K562 (cell line): ENCODE results near the gene SERPINH1. TPM values are rescaled to one million over a fixed set of nuclear protein-coding genes. Genes with fewer than 3 reads are reported as not detected.

Source experiments
- ELF4 ChIP-seq: fragments of 450-650 bp; formaldehyde crosslinking; IDR thresholded peaks from 2 replicates; pipeline ENCODE4 v1.4.0; 2022; ENCODE audit warnings: missing genetic modification characterization
- polyA plus RNA-seq, 8 experiments: library from polyadenylated mRNA; depleted of rRNA in 4 of 8; stranded (reverse) in 5 of 8; unstranded in 3 of 8; fragments of >200 nt; fragmentation: Nextera tagmentation in 2 of 8; fragmentation: Illumina TruSeq in 1 of 8; extraction: Ambion mirVana in 2 of 8; extraction: Trizol in 1 of 8; gene quantifications; 2 replicates each; pipeline versions ENCODE4 v1.2.1 to v1.2.3, GENCODE V29; 2011 to 2014; ENCODE audit warnings: inconsistent platforms in 1 of 8, missing spikeins in 1 of 8
- total RNA-seq, 7 experiments: library from RNA; depleted of rRNA in 6 of 7; stranded (reverse); fragments of >200 nt in 6 of 7; fragmentation: Illumina TruSeq in 2 of 7; extraction: Trizol in 2 of 7; gene quantifications; 2 replicates each; pipeline versions ENCODE4 v1.2.1 to v1.2.3, GENCODE V29; 2011 to 2021; ENCODE audit warnings: low replicate concordance in 1 of 7
- TF ChIP-seq, protein P1 (sequence below): fragments of 450-650 bp; IDR thresholded peaks from 2 replicates; pipeline ENCODE4 v1.6.1; 2016; ENCODE audit warnings: mild to moderate bottlenecking, moderate library complexity
- TF ChIP-seq, protein P2 (sequence below), 2 experiments: fragments of 450-650 bp; formaldehyde crosslinking in 1 of 2; IDR thresholded peaks; 2 replicates each; pipeline versions ENCODE4 v1.4.0 to v1.6.1; 2014 to 2020; ENCODE audit warnings: mild to moderate bottlenecking in 2 of 2, borderline replicate concordance in 1 of 2, low read depth in 1 of 2
- TF ChIP-seq, protein P3 (sequence below), 2 experiments: fragments of 250-450 bp in 1 of 2; fragments of 450-650 bp in 1 of 2; sonication (Bioruptor Pico) in 1 of 2; IDR thresholded peaks; 2 replicates each; pipeline versions ENCODE4 v1.6.1 to v1.8.0; 2016 to 2021; ENCODE audit warnings: mild to moderate bottlenecking in 2 of 2, moderate library complexity in 2 of 2, missing compliant biosample characterization in 1 of 2, missing genetic modification characterization in 1 of 2

The SERPINH1 gene
- total and polyA plus RNA-seq, 9 of the 15 experiments (the other 6 are each of a cell fraction or from before 2014, with no cell fraction given) = 2.8 to 106 (median 67.9) TPM

DNA sequence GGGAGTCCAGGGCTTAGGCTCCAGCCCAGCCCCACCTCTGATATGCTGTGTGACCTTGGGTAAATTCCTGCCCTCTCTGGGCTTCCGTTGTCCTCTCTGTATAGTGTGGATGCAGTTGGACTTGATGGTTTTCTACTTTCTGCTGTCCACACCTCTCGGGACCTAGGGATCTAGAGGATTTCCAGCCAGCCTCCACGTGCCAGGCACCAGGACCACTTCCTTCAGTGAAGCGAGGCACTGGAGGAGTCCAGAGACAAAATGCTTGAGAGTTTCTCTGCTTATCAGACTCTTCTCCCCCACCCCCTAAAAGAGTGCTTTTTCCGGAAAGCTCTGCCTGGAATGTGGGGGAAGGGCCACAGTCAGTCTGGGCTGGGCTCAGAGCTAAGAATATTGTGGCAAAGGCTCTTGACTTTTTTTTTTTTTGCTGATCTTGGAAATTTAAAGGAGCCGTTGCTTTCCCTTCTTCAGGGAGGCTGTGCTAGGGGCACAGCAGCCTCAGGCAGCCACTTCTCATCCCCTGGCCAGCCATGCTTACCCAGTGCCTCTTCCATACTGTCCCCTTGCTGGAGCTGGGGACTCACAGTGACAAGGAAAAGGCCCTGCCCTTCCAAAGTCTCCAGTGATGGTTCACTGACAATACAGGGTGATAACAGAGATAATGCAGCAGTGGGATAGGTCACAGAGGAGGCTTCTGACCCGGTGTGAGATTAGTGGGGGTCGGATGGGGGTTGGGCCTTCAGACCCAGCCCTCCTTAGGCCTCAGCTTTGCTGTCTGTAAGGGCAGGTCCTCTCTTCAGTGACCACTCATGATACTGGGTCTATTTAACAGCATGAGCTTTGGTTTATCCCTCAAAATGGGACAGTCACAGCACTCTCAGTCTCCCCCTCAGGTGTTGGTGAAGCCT is 2.9 kb upstream of the SERPINH1 start (continued):
- TF ChIP-seq, protein P1, sequence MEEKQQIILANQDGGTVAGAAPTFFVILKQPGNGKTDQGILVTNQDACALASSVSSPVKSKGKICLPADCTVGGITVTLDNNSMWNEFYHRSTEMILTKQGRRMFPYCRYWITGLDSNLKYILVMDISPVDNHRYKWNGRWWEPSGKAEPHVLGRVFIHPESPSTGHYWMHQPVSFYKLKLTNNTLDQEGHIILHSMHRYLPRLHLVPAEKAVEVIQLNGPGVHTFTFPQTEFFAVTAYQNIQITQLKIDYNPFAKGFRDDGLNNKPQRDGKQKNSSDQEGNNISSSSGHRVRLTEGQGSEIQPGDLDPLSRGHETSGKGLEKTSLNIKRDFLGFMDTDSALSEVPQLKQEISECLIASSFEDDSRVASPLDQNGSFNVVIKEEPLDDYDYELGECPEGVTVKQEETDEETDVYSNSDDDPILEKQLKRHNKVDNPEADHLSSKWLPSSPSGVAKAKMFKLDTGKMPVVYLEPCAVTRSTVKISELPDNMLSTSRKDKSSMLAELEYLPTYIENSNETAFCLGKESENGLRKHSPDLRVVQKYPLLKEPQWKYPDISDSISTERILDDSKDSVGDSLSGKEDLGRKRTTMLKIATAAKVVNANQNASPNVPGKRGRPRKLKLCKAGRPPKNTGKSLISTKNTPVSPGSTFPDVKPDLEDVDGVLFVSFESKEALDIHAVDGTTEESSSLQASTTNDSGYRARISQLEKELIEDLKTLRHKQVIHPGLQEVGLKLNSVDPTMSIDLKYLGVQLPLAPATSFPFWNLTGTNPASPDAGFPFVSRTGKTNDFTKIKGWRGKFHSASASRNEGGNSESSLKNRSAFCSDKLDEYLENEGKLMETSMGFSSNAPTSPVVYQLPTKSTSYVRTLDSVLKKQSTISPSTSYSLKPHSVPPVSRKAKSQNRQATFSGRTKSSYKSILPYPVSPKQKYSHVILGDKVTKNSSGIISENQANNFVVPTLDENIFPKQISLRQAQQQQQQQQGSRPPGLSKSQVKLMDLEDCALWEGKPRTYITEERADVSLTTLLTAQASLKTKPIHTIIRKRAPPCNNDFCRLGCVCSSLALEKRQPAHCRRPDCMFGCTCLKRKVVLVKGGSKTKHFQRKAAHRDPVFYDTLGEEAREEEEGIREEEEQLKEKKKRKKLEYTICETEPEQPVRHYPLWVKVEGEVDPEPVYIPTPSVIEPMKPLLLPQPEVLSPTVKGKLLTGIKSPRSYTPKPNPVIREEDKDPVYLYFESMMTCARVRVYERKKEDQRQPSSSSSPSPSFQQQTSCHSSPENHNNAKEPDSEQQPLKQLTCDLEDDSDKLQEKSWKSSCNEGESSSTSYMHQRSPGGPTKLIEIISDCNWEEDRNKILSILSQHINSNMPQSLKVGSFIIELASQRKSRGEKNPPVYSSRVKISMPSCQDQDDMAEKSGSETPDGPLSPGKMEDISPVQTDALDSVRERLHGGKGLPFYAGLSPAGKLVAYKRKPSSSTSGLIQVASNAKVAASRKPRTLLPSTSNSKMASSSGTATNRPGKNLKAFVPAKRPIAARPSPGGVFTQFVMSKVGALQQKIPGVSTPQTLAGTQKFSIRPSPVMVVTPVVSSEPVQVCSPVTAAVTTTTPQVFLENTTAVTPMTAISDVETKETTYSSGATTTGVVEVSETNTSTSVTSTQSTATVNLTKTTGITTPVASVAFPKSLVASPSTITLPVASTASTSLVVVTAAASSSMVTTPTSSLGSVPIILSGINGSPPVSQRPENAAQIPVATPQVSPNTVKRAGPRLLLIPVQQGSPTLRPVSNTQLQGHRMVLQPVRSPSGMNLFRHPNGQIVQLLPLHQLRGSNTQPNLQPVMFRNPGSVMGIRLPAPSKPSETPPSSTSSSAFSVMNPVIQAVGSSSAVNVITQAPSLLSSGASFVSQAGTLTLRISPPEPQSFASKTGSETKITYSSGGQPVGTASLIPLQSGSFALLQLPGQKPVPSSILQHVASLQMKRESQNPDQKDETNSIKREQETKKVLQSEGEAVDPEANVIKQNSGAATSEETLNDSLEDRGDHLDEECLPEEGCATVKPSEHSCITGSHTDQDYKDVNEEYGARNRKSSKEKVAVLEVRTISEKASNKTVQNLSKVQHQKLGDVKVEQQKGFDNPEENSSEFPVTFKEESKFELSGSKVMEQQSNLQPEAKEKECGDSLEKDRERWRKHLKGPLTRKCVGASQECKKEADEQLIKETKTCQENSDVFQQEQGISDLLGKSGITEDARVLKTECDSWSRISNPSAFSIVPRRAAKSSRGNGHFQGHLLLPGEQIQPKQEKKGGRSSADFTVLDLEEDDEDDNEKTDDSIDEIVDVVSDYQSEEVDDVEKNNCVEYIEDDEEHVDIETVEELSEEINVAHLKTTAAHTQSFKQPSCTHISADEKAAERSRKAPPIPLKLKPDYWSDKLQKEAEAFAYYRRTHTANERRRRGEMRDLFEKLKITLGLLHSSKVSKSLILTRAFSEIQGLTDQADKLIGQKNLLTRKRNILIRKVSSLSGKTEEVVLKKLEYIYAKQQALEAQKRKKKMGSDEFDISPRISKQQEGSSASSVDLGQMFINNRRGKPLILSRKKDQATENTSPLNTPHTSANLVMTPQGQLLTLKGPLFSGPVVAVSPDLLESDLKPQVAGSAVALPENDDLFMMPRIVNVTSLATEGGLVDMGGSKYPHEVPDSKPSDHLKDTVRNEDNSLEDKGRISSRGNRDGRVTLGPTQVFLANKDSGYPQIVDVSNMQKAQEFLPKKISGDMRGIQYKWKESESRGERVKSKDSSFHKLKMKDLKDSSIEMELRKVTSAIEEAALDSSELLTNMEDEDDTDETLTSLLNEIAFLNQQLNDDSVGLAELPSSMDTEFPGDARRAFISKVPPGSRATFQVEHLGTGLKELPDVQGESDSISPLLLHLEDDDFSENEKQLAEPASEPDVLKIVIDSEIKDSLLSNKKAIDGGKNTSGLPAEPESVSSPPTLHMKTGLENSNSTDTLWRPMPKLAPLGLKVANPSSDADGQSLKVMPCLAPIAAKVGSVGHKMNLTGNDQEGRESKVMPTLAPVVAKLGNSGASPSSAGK = peak; percentile 92
- no peak for TF ChIP-seq ELF4 (CRISPR knock-in tag)
- TF ChIP-seq, protein P2, sequence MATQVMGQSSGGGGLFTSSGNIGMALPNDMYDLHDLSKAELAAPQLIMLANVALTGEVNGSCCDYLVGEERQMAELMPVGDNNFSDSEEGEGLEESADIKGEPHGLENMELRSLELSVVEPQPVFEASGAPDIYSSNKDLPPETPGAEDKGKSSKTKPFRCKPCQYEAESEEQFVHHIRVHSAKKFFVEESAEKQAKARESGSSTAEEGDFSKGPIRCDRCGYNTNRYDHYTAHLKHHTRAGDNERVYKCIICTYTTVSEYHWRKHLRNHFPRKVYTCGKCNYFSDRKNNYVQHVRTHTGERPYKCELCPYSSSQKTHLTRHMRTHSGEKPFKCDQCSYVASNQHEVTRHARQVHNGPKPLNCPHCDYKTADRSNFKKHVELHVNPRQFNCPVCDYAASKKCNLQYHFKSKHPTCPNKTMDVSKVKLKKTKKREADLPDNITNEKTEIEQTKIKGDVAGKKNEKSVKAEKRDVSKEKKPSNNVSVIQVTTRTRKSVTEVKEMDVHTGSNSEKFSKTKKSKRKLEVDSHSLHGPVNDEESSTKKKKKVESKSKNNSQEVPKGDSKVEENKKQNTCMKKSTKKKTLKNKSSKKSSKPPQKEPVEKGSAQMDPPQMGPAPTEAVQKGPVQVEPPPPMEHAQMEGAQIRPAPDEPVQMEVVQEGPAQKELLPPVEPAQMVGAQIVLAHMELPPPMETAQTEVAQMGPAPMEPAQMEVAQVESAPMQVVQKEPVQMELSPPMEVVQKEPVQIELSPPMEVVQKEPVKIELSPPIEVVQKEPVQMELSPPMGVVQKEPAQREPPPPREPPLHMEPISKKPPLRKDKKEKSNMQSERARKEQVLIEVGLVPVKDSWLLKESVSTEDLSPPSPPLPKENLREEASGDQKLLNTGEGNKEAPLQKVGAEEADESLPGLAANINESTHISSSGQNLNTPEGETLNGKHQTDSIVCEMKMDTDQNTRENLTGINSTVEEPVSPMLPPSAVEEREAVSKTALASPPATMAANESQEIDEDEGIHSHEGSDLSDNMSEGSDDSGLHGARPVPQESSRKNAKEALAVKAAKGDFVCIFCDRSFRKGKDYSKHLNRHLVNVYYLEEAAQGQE (IDR thresholded peaks at IDR 0.05; ENCODE audit: borderline replicate concordance) = no peak
- TF ChIP-seq, protein P2 (CRISPR knock-in tag; IDR thresholded peaks at IDR 0.05; ENCODE audit: low read depth) = no peak
- TF ChIP-seq, protein P3, sequence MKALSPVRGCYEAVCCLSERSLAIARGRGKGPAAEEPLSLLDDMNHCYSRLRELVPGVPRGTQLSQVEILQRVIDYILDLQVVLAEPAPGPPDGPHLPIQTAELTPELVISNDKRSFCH (CRISPR knock-in tag; IDR thresholded peaks at IDR 0.05) = no peak
- TF ChIP-seq, protein P3 (tag; IDR thresholded peaks at IDR 0.05) = no peak
